SK-N-SH (cell line): ENCODE data around the gene CYP26A1. TPM values are rescaled to one million over a fixed set of nuclear protein-coding genes. Genes with fewer than 3 reads are reported as not detected.

Experiments
- CTCF ChIA-PET: fragments of 300-600, 350-600 bp; formaldehyde crosslinking; extraction: SDS; loops from one replicate; lab custom pipeline; 2021; lab: Yijun Ruan, JAX
- POLR2A ChIA-PET: fragments of 350-600 bp; sonication (Branson Sonifier 250); formaldehyde crosslinking; extraction: SDS; loops from one replicate; lab custom pipeline; 2020; ENCODE audit warnings: antibody characterized with exemption, inconsistent platforms; lab: Yijun Ruan, JAX
- DNase-seq: peaks from one replicate; pipeline ENCODE4 v3.0.0; 2012
- H2AFZ ChIP-seq: fragments of 200-600 bp; sonication (generic); 2 replicates; pipeline ENCODE4 v1.8.1; 2016; ENCODE audit warnings: antibody characterized with exemption, mild to moderate bottlenecking, low read depth
- H3F3A ChIP-seq: fragments of 200-600 bp; sonication (generic); replicated peaks from 2 replicates; pipeline ENCODE3; 2016; ENCODE audit warnings: antibody characterized with exemption, mild to moderate bottlenecking; ENCODE audit not compliant: insufficient read depth
- H3K27ac ChIP-seq, 2 experiments: fragments of 200-500 bp in 1 of 2; fragments of 200-600 bp in 1 of 2; sonication (Bioruptor generic) in 1 of 2; sonication (generic), shearing (Covaris generic) in 1 of 2; 2 replicates each; pipeline versions ENCODE4 v1.5.1 to v1.6.1; 2014 to 2016; ENCODE audit warnings: low read depth in 2 of 2, inconsistent platforms in 1 of 2, low read length in 1 of 2, mild to moderate bottlenecking in 1 of 2, mixed read lengths in 1 of 2
- H3K27me3 ChIP-seq: fragments of 200-600 bp; sonication (generic), shearing (Covaris generic); 2 replicates; pipeline ENCODE4 v1.6.1; 2016; ENCODE audit warnings: mixed run types; ENCODE audit not compliant: insufficient read depth
- H3K36me3 ChIP-seq, 2 experiments: fragments of 200-500 bp in 1 of 2; fragments of 200-600 bp in 1 of 2; sonication (Bioruptor generic) in 1 of 2; sonication (generic) in 1 of 2; replicated peaks in 1 of 2; 2 replicates each; pipeline versions ENCODE3 to v1.5.1; 2014 to 2016; ENCODE audit warnings: low read length in 1 of 2, mild to moderate bottlenecking in 1 of 2; ENCODE audit not compliant: insufficient read depth in 2 of 2, control insufficient read depth in 1 of 2
- H3K4me1 ChIP-seq, 2 experiments: fragments of 200-500 bp in 1 of 2; fragments of 200-600 bp in 1 of 2; sonication (Bioruptor generic) in 1 of 2; sonication (generic), shearing (Covaris generic) in 1 of 2; 2 replicates each; pipeline versions ENCODE4 v1.5.1 to v1.6.1; 2014 to 2016; ENCODE audit warnings: low read depth in 1 of 2, low read length in 1 of 2, mixed run types in 1 of 2; ENCODE audit not compliant: insufficient read depth in 2 of 2, control insufficient read depth in 1 of 2
- H3K4me2 ChIP-seq: fragments of 200-600 bp; sonication (generic), shearing (Covaris generic); 2 replicates; pipeline ENCODE4 v1.6.1; 2017; ENCODE audit warnings: mixed run types
- H3K4me3 ChIP-seq, 2 experiments: fragments of 200-500 bp in 1 of 2; fragments of 200-600 bp in 1 of 2; sonication (Bioruptor generic) in 1 of 2; sonication (generic), shearing (Covaris generic) in 1 of 2; 2 replicates each; pipeline versions ENCODE4 v1.5.1 to v1.8.1; 2014 to 2016; ENCODE audit warnings: low read depth in 2 of 2, inconsistent platforms in 1 of 2, low read length in 1 of 2, mild to moderate bottlenecking in 1 of 2, mixed read lengths in 1 of 2, moderate library complexity in 1 of 2
- H3K79me2 ChIP-seq: fragments of 200-600 bp; sonication (generic); 2 replicates; pipeline ENCODE4 v1.8.1; 2017; ENCODE audit warnings: mild to moderate bottlenecking; ENCODE audit not compliant: insufficient read depth
- H3K9ac ChIP-seq: fragments of 200-600 bp; sonication (generic); 2 replicates; pipeline ENCODE4 v1.6.1; 2017; ENCODE audit warnings: mixed run types
- H3K9me2 ChIP-seq: fragments of 200-600 bp; sonication (generic); 2 replicates; pipeline ENCODE4 v1.6.1; 2017; ENCODE audit warnings: mixed run types
- H3K9me3 ChIP-seq: fragments of 200-600 bp; sonication (generic); 2 replicates; pipeline ENCODE4 v1.6.1; 2017; ENCODE audit warnings: mixed run types, mild to moderate bottlenecking, moderate library complexity
- H4K20me1 ChIP-seq: fragments of 200-600 bp; sonication (generic); 2 replicates; pipeline ENCODE4 v1.6.1; 2017; ENCODE audit warnings: mild to moderate bottlenecking, mixed run types; ENCODE audit not compliant: insufficient read depth
- CTCF ChIP-seq: fragments of 200-600 bp; sonication (generic); IDR thresholded peaks from 2 replicates; pipeline ENCODE4 v1.6.1; 2017; ENCODE audit warnings: antibody characterized with exemption, mild to moderate bottlenecking, moderate library complexity
- EP300 ChIP-seq, 2 experiments: IDR thresholded peaks; 2 replicates each; pipeline versions ENCODE4 v1.4.0 to v1.6.1; 2012; ENCODE audit warnings: borderline replicate concordance in 1 of 2, low read depth in 1 of 2, low read length in 1 of 2
- FOSL2 ChIP-seq: IDR thresholded peaks from 2 replicates; pipeline ENCODE4 v1.4.0; 2012; ENCODE audit warnings: low read depth, mild to moderate bottlenecking, moderate library complexity, borderline replicate concordance
- FOXJ3 ChIP-seq: sonication (generic); formaldehyde crosslinking; IDR thresholded peaks from 2 replicates; pipeline ENCODE4 v1.5.1; 2020; ENCODE audit warnings: mild to moderate bottlenecking, missing genetic modification reagents
- FOXM1 ChIP-seq: IDR thresholded peaks from 2 replicates; pipeline ENCODE4 v1.4.0; 2012; ENCODE audit warnings: low read depth, mild to moderate bottlenecking
- GABPA ChIP-seq: IDR thresholded peaks from 2 replicates; pipeline ENCODE4 v1.4.0; 2012; ENCODE audit warnings: low read depth, mild to moderate bottlenecking
- GATA2 ChIP-seq: sonication (generic); formaldehyde crosslinking; IDR thresholded peaks from 2 replicates; pipeline ENCODE4 v1.5.0; 2020; ENCODE audit warnings: mild to moderate bottlenecking, missing genetic modification reagents
- POLR2AphosphoS5 ChIP-seq: IDR thresholded peaks from 2 replicates; pipeline ENCODE4 v1.6.1; 2012; ENCODE audit warnings: low read depth, low read length
- RAD21 ChIP-seq: IDR thresholded peaks from 2 replicates; pipeline ENCODE4 v1.6.1; 2012; ENCODE audit warnings: mild to moderate bottlenecking, low read length
- REST ChIP-seq: IDR thresholded peaks from 2 replicates; pipeline ENCODE4 v1.6.1; 2012; ENCODE audit warnings: mild to moderate bottlenecking, low read depth, low read length, moderate library complexity
- RXRA ChIP-seq: IDR thresholded peaks from 2 replicates; pipeline ENCODE4 v1.4.0; 2012; ENCODE audit warnings: low read depth, mild to moderate bottlenecking, borderline replicate concordance
- SMC3 ChIP-seq: IDR thresholded peaks from 2 replicates; pipeline ENCODE4 v1.6.1; 2012; ENCODE audit warnings: low read depth, low read length, improper control_type of control experiment
- TCF12 ChIP-seq: IDR thresholded peaks from 2 replicates; pipeline ENCODE4 v1.4.0; 2012
- TEAD4 ChIP-seq: IDR thresholded peaks from 2 replicates; pipeline ENCODE4 v1.4.0; 2012; ENCODE audit warnings: mild to moderate bottlenecking, borderline replicate concordance; ENCODE audit not compliant: insufficient read depth
- USF2 ChIP-seq: fragments of 150-350 bp; IDR thresholded peaks from 2 replicates; pipeline ENCODE4 v1.6.1; 2017; ENCODE audit warnings: antibody characterized with exemption, low read length, low read depth, borderline replicate concordance
- ZBTB33 ChIP-seq: IDR thresholded peaks from 2 replicates; pipeline ENCODE4 v1.4.0; 2012; ENCODE audit warnings: low read depth, borderline replicate concordance
- WGBS: methylation state at CpG from one replicate; pipeline ENCODE4 v1.1.6; 2017; ENCODE audit warnings: low lambda C conversion rate; 5-methylcytosine and 5-hydroxymethylcytosine counted together
- polyA plus RNA-seq, 3 experiments: library from polyadenylated mRNA; depleted of rRNA; stranded (reverse); fragments of >200 nt; gene quantifications; 2 replicates each; pipeline ENCODE4 v1.2.3, GENCODE V29; 2012

The CYP26A1 gene
- polyA plus RNA-seq, 1 of the 3 experiments (the other 2 are of a cell fraction): not detected

- Histone ChIP-seq H3F3A (no peaks in the 10 kb centered on the region), H3K27me3 (no peaks in the 10 kb centered on the region; the same call in 1 of the 2 replicates), H3K79me2 (no peaks in the 10 kb centered on the region), H3K4me1 (no peaks in the 10 kb centered on the region), H3K4me3 (no peak overlapping the region), H3K9ac (no peak overlapping the region), H4K20me1 (no peaks in the 10 kb centered on the region), H3K9me3 (no peaks in the 10 kb centered on the region), H2AFZ (no peak overlapping the region), H3K4me2 (no peak overlapping the region), H3K9me2 (no peaks in the 10 kb centered on the region), H3K36me3 (no peaks in the 10 kb centered on the region), H3K27ac (no peak overlapping the region)
- ChIA-PET POLR2A (no interaction called here), CTCF (interaction anchor here (0.6 to 2.2 kb wide), 32 partner anchors 9 to 372 kb away, joined by 3 to 27 read pairs (median 4); no protein-coding TSS in a partner anchor)
- TF ChIP-seq SMC3: peak; percentile 41; the same call in 1 of the 2 replicates
- peak; percentile 43 for TF ChIP-seq CTCF
- TF ChIP-seq RAD21: peak; percentile 49
- TF ChIP-seq REST: no peak
- DNase-seq: peak; percentile 69
- 60% methylated on average over 4 of the region's 4 CpGs for WGBS
These were observed 42.1 kb downstream of the CYP26A1 start for GRCh38 chr10:93115661-93116383.

- POLR2A ChIA-PET: no interaction called here
- TF ChIP-seq FOXM1 (no peak), ZBTB33 (no peak), USF2 (no peak), SMC3 (no peak), TCF12 (no peak), FOXJ3 (CRISPR knock-in tag) (no peak), TEAD4 (no peak), RAD21 (no peak), EP300 (IDR thresholded peaks at IDR 0.05; ENCODE audit: borderline replicate concordance in 1 of 2, low read depth in 1 of 2, low read length in 1 of 2) (no peak), GABPA (no peak), FOSL2 (no peak), GATA2 (CRISPR knock-in tag) (no peak), RXRA (no peak), POLR2AphosphoS5 (no peak)
These were observed 47.6 kb downstream of the CYP26A1 start for GRCh38 chr10:93121311-93121710.

More at GRCh38 chr10:93121311-93121710, 47.6 kb downstream of the CYP26A1 start:
- H3K4me1 ChIP-seq: no peaks in the 10 kb centered on the region
- no peaks in the 10 kb centered on the region for H3K9me3 ChIP-seq
- H3K9ac ChIP-seq: no peak overlapping the region
- no peak overlapping the region for H3K27ac ChIP-seq
- 26% methylated on average over 3 of the region's 3 CpGs for WGBS
- DNase-seq: no peak
- CTCF ChIA-PET: no interaction called here
- no peaks in the 10 kb centered on the region for H3K9me2 ChIP-seq
- H3K36me3 ChIP-seq: no peaks in the 10 kb centered on the region
- H4K20me1 ChIP-seq: no peaks in the 10 kb centered on the region
- H3K4me3 ChIP-seq: no peak overlapping the region
- H3K4me2 ChIP-seq: no peak overlapping the region
- H3K27me3 ChIP-seq: no peaks in the 10 kb centered on the region; the same call in 1 of the 2 replicates
- H3F3A ChIP-seq: no peaks in the 10 kb centered on the region
- no peaks in the 10 kb centered on the region for H3K79me2 ChIP-seq
- no peak overlapping the region for H2AFZ ChIP-seq
